ENCODE data around the gene SLC39A8.

GRCh38 chr4:102301167-102301566 lies 44.1 kb downstream of the SLC39A8 start:
- TF ChIP-seq, protein P1, sequence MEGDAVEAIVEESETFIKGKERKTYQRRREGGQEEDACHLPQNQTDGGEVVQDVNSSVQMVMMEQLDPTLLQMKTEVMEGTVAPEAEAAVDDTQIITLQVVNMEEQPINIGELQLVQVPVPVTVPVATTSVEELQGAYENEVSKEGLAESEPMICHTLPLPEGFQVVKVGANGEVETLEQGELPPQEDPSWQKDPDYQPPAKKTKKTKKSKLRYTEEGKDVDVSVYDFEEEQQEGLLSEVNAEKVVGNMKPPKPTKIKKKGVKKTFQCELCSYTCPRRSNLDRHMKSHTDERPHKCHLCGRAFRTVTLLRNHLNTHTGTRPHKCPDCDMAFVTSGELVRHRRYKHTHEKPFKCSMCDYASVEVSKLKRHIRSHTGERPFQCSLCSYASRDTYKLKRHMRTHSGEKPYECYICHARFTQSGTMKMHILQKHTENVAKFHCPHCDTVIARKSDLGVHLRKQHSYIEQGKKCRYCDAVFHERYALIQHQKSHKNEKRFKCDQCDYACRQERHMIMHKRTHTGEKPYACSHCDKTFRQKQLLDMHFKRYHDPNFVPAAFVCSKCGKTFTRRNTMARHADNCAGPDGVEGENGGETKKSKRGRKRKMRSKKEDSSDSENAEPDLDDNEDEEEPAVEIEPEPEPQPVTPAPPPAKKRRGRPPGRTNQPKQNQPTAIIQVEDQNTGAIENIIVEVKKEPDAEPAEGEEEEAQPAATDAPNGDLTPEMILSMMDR (IDR thresholded peaks at IDR 0.05; ENCODE audit: low read depth, low read length, missing input control): no peak
- no peak for TF ChIP-seq JUND (IDR thresholded peaks at IDR 0.05)
- no peak for TF ChIP-seq YY1 (IDR thresholded peaks at IDR 0.05)
- no peak for TF ChIP-seq RAD21 (IDR thresholded peaks at IDR 0.05)
- TF ChIP-seq NR2F2 (IDR thresholded peaks at IDR 0.05): no peak
- TF ChIP-seq ZBTB33 (IDR thresholded peaks at IDR 0.05): no peak
- no peak for TF ChIP-seq EGR1 (IDR thresholded peaks at IDR 0.05; ENCODE audit: low read depth in 2 of 2)
- TF ChIP-seq, protein P2, sequence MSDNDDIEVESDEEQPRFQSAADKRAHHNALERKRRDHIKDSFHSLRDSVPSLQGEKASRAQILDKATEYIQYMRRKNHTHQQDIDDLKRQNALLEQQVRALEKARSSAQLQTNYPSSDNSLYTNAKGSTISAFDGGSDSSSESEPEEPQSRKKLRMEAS (IDR thresholded peaks at IDR 0.05): no peak
- TF ChIP-seq GABPA (IDR thresholded peaks at IDR 0.05 in 1 of 2, conservative IDR thresholded peaks at IDR 0.05 in 1 of 2): no peak
- TF ChIP-seq ATF3 (IDR thresholded peaks at IDR 0.05): no peak
